SK-N-DZ (cell line): Measurements from ENCODE around the gene TRPC4AP.
A peak's percentile ranks its signal among the peaks of the same experiment; 100 is the strongest.

Source experiments
- DNase-seq: peaks from one replicate; pipeline ENCODE4 v3.0.0-alpha.2; 2015; ENCODE audit warnings: low spot score
- small RNA-seq, 2 experiments: library from RNA; depleted of rRNA; stranded (forward); fragments of <200 nt; gene quantifications; one replicate each; pipeline ENCODE3, GENCODE V24; 2014

Gene TRPC4AP

GRCh38 chr20:34970846-34971560, 121.6 kb downstream of the TRPC4AP start:
- DNase-seq: no peak

GRCh38 chr20:34970193-34970840, 122.3 kb downstream of the TRPC4AP start:
- DNase-seq: no peak

- no peak for DNase-seq
These were observed 124.4 kb downstream of the TRPC4AP start for GRCh38 chr20:34968042-34968775.

- no peak for DNase-seq
These were observed 125.2 kb downstream of the TRPC4AP start for GRCh38 chr20:34967421-34967820.

- no peak for DNase-seq
These were observed 127.6 kb downstream of the TRPC4AP start for GRCh38 chr20:34965051-34965450.

GRCh38 chr20:34964486-34964885, 128.1 kb downstream of the TRPC4AP start:
- no peak for DNase-seq

GRCh38 chr20:34956751-34957472, 135.7 kb downstream of the TRPC4AP start:
- no peak for DNase-seq

GRCh38 chr20:34956041-34956458, 136.6 kb downstream of the TRPC4AP start:
- DNase-seq: no peak

- DNase-seq: peak; percentile 99
These were observed 137.2 kb downstream of the TRPC4AP start, which contains the start of the genes GSS and MYH7B for GRCh38 chr20:34955231-34956040. Gene GSS, minus strand, starts transcription at chr20:34955806. Its CDS starts 3,954 bp downstream, at chr20:34951852. Gene MYH7B, plus strand, starts transcription at chr20:34955868. Its CDS starts 22,138 bp downstream, at chr20:34978006.

GRCh38 chr20:34954904-34955230, 137.7 kb downstream of the TRPC4AP start:
- peak; percentile 68 for DNase-seq

GRCh38 chr20:34953960-34954359, 138.6 kb downstream of the TRPC4AP start:
- no peak for DNase-seq

- no peak for DNase-seq
These were observed 139.9 kb downstream of the TRPC4AP start for GRCh38 chr20:34952671-34953070.

Small RNA genes lying within 50 kb of the gene (small RNA-seq; reads per million reads assigned to genes)
- gene MIR499A (0 to 0.04 reads per million in 2 experiments), gene RF00275 (0 reads per million in 2 experiments), gene RNU6-407P (0 reads per million in 2 experiments)
